Breast epithelium (tissue), 4 donors: ENCODE measurements around the gene ANKZF1. TPM values are rescaled to one million over a fixed set of nuclear protein-coding genes. Genes with fewer than 3 reads are reported as not detected.
"Not testable (repeated sequence)": the region's sequence is repeated elsewhere in the genome, so short reads cannot be mapped to it uniquely, and the experiment has no call there.

Source experiments
- DNase-seq, 2 donors: peaks; one replicate each; pipeline ENCODE4 v3.0.0-alpha.2; 2019; ENCODE audit warnings: low spot score in 2 of 2
- H3K27ac ChIP-seq, 2 donors: fragments of 200-600 bp; sonication (generic) in 1 of 2; one replicate each; pipeline ENCODE4 v1.5.1; 2016 to 2019; ENCODE audit warnings: mild to moderate bottlenecking in 1 of 2
- H3K27me3 ChIP-seq, 2 donors: fragments of 200-600 bp; sonication (generic) in 1 of 2; one replicate each; pipeline versions ENCODE4 v1.5.1 to v1.6.0; 2017 to 2019; ENCODE audit warnings: control low read depth in 1 of 2, mild to moderate bottlenecking in 1 of 2
- H3K36me3 ChIP-seq: fragments of 200-600 bp; one replicate; pipeline ENCODE4 v1.5.1; 2019
- H3K4me1 ChIP-seq, 2 donors: fragments of 200-600 bp; sonication (generic); one replicate each; pipeline ENCODE4 v1.5.1; 2016 to 2019; ENCODE audit warnings: control low read depth in 1 of 2
- H3K4me3 ChIP-seq, 3 donors: fragments of 200-600 bp; sonication (generic); 1 replicate in 2 of 3; 2 replicates in 1 of 3; pipeline ENCODE4 v1.5.1; 2016 to 2019; ENCODE audit warnings: mild to moderate bottlenecking in 3 of 3, moderate library complexity in 2 of 3
- H3K9me3 ChIP-seq, 2 donors: fragments of 200-600 bp; sonication (generic) in 1 of 2; one replicate each; pipeline ENCODE4 v1.5.1; 2016 to 2019; ENCODE audit warnings: control low read depth in 1 of 2
- POLR2A ChIP-seq: fragments of 450-650 bp; IDR thresholded peaks from one replicate; pipeline ENCODE4 v1.6.1; 2016; ENCODE audit warnings: antibody characterized with exemption, mild to moderate bottlenecking, moderate library complexity
- POLR2AphosphoS5 ChIP-seq, 3 donors: sonication (generic); formaldehyde crosslinking; IDR thresholded peaks; one replicate each; pipeline ENCODE4 v1.6.1; 2017; ENCODE audit warnings: antibody characterized with exemption in 3 of 3
- intact Hi-C: fragments of 100-400 bp; cut with DNase I; formaldehyde crosslinking; loops from one replicate; pipeline ENCODE4 v1.15.1; 2023; ENCODE audit warnings: low total_unique reads
- total RNA-seq, 3 donors: library from RNA; depleted of rRNA; stranded (reverse); fragments of >200 nt; gene quantifications; one replicate each; pipeline ENCODE4 v1.1.0, GENCODE V29; 2016
- TF ChIP-seq, protein P1 (sequence below), 3 donors: fragments of 450-650 bp; IDR thresholded peaks; one replicate each; pipeline ENCODE4 v1.5.1; 2016 to 2017; ENCODE audit warnings: antibody characterized with exemption in 3 of 3, mild to moderate bottlenecking in 3 of 3, moderate library complexity in 3 of 3

Gene ANKZF1
- total RNA-seq, 3 donors from 2014 or later: 29.3 to 101 (median 67.8) TPM

GRCh38 chr2:219253753-219254589, 24.4 kb downstream of the ANKZF1 start, which contains the start of gene TUBA4A:
Gene TUBA4A (minus strand): TSS chr2:219253918. CDS start chr2:219253858, 60 bp downstream.
- no peaks in the 10 kb centered on the region for H3K9me3 ChIP-seq
- TF ChIP-seq POLR2AphosphoS5 (IDR thresholded peaks at IDR 0.05): peak; percentile 65 to 86 (median 67)
- TF ChIP-seq, protein P1, sequence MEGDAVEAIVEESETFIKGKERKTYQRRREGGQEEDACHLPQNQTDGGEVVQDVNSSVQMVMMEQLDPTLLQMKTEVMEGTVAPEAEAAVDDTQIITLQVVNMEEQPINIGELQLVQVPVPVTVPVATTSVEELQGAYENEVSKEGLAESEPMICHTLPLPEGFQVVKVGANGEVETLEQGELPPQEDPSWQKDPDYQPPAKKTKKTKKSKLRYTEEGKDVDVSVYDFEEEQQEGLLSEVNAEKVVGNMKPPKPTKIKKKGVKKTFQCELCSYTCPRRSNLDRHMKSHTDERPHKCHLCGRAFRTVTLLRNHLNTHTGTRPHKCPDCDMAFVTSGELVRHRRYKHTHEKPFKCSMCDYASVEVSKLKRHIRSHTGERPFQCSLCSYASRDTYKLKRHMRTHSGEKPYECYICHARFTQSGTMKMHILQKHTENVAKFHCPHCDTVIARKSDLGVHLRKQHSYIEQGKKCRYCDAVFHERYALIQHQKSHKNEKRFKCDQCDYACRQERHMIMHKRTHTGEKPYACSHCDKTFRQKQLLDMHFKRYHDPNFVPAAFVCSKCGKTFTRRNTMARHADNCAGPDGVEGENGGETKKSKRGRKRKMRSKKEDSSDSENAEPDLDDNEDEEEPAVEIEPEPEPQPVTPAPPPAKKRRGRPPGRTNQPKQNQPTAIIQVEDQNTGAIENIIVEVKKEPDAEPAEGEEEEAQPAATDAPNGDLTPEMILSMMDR (IDR thresholded peaks at IDR 0.05): peak in 2 of 3 donors; percentile 25 to 27
- TF ChIP-seq POLR2A: peak; percentile 83
- no peaks in the 10 kb centered on the region for H3K36me3 ChIP-seq
- peak within 1 kb of the TSS; percentile 55 to 76 (median 69) for H3K4me3 ChIP-seq
- intact Hi-C loops: no loop called here
- peaks cover 11% of the 10 kb centered on the region in 2 donors for H3K4me1 ChIP-seq
- peak; percentile 85 for DNase-seq
- peak within 1 kb of the TSS; percentile 93 to 98 for H3K27ac ChIP-seq
- no peaks in the 10 kb centered on the region for H3K27me3 ChIP-seq

GRCh38 chr2:219254590-219255201, 25.1 kb downstream of the ANKZF1 start:
- Histone ChIP-seq H3K4me1 (peaks cover 9 to 11% of the 10 kb centered on the region in 2 donors), H3K9me3 (no peaks in the 10 kb centered on the region), H3K27ac (peak overlapping the region; percentile 93 to 98), H3K27me3 (no peaks in the 10 kb centered on the region), H3K36me3 (no peaks in the 10 kb centered on the region), H3K4me3 (peak overlapping the region; percentile 55 to 76 (median 69))
- DNase-seq: no peak
- TF ChIP-seq, protein P1 (IDR thresholded peaks at IDR 0.05): no peak
- TF ChIP-seq POLR2AphosphoS5 (IDR thresholded peaks at IDR 0.05) (no peak), POLR2A (no peak)
- intact Hi-C loops: no loop called here

- H3K27me3 ChIP-seq, DNase-seq: not testable (repeated sequence)
Measured at GRCh38 chr2:219258942-219259341, 29.3 kb downstream of the ANKZF1 start.

GRCh38 chr2:219261024-219261855, 31.6 kb downstream of the ANKZF1 start:
- Histone ChIP-seq H3K27ac (no peak overlapping the region), H3K27me3 (no peaks in the 10 kb centered on the region), H3K4me3 (no peak overlapping the region), H3K36me3 (no peaks in the 10 kb centered on the region), H3K9me3 (no peaks in the 10 kb centered on the region), H3K4me1 (no peaks in the 10 kb centered on the region)
- TF ChIP-seq POLR2AphosphoS5 (IDR thresholded peaks at IDR 0.05) (no peak), POLR2A (no peak)
- TF ChIP-seq, protein P1 (IDR thresholded peaks at IDR 0.05): no peak
- intact Hi-C loops: loop anchor here (5.0 kb wide), 1 partner anchor 859 kb away; no protein-coding TSS in a partner anchor
- no peak for DNase-seq

More at GRCh38 chr2:219258942-219259341, 29.3 kb downstream of the ANKZF1 start:
- H3K9me3 ChIP-seq, H3K4me1 ChIP-seq, H3K36me3 ChIP-seq, intact Hi-C loops, H3K4me3 ChIP-seq, H3K27ac ChIP-seq: not testable (repeated sequence)

- no peaks in the 10 kb centered on the region for H3K27me3 ChIP-seq
- H3K4me3 ChIP-seq: no peak overlapping the region
- H3K9me3 ChIP-seq: no peaks in the 10 kb centered on the region
- TF ChIP-seq POLR2A: no peak
- no peak for TF ChIP-seq POLR2AphosphoS5 (IDR thresholded peaks at IDR 0.05)
- TF ChIP-seq, protein P1 (IDR thresholded peaks at IDR 0.05): no peak
- H3K27ac ChIP-seq: no peak overlapping the region
- DNase-seq: no peak
- intact Hi-C loops: no loop called here
- H3K36me3 ChIP-seq: no peaks in the 10 kb centered on the region
- no peaks in the 10 kb centered on the region for H3K4me1 ChIP-seq
Measured at GRCh38 chr2:219266232-219266631, 36.6 kb downstream of the ANKZF1 start.
